ENCODE measurements around the gene DHTKD1. TPM values are rescaled to one million over a fixed set of nuclear protein-coding genes. Genes with fewer than 3 reads are reported as not detected.
A peak's percentile ranks its signal among the peaks of the same experiment; 100 is the strongest.

Gene DHTKD1
- polyA plus RNA-seq, 1 of the 3 experiments (the other 2 are of a cell fraction): 17.7 TPM

DNA sequence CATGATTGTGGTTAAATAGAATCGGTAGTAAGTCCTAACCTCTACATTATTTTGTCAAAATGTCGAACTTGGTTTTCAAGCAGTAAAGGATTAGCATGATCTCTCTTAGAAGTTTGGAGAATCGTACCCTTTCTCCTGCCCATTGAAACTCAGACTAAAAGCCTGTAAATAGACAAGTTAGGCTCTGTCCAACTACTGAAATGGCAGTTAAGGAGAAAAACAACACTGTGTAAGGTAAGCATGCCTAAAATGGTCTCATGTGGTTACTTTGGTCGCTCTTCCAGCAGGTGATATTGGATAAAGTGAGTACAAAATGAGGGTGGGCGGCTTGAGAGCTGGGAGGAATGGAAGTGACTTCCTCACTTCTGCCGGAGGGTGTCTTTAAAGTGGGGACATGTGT is 85.8 kb downstream of the DHTKD1 start:
- Histone ChIP-seq H3K27ac (ENCODE audit: low read depth in 2 of 2, low read length in 1 of 2) (peak overlapping the region in 1 of 2 experiments; percentile 58; a peak in 1 of 4 replicates), H4K20me1 (ENCODE audit: insufficient read depth) (no peaks in the 10 kb centered on the region), H3K36me3 (replicated peaks in 1 of 2; ENCODE audit: control insufficient read depth in 1 of 2, insufficient read depth in 2 of 2, low read length in 1 of 2) (peaks cover 37 to 42% of the 10 kb centered on the region in 2 experiments), H3K9me2 (no peaks in the 10 kb centered on the region), H3K9me3 (no peaks in the 10 kb centered on the region; the same call in 1 of the 2 replicates), H3K79me2 (ENCODE audit: insufficient read depth) (no peaks in the 10 kb centered on the region), H3K4me2 (no peak overlapping the region), H3K4me1 (ENCODE audit: control insufficient read depth in 1 of 2, insufficient read depth in 2 of 2, low read depth in 1 of 2, low read length in 1 of 2) (peaks cover 0 to 2% of the 10 kb centered on the region in 2 experiments; a peak in 2 of 4 replicates), H3K4me3 (ENCODE audit: low read depth in 2 of 2, low read length in 1 of 2) (no peak overlapping the region), H2AFZ (ENCODE audit: low read depth) (no peak overlapping the region), H3K9ac (no peak overlapping the region), H3F3A (replicated peaks; ENCODE audit: insufficient read depth) (no peaks in the 10 kb centered on the region), H3K27me3 (ENCODE audit: insufficient read depth) (no peaks in the 10 kb centered on the region)
- TF ChIP-seq, protein P1, sequence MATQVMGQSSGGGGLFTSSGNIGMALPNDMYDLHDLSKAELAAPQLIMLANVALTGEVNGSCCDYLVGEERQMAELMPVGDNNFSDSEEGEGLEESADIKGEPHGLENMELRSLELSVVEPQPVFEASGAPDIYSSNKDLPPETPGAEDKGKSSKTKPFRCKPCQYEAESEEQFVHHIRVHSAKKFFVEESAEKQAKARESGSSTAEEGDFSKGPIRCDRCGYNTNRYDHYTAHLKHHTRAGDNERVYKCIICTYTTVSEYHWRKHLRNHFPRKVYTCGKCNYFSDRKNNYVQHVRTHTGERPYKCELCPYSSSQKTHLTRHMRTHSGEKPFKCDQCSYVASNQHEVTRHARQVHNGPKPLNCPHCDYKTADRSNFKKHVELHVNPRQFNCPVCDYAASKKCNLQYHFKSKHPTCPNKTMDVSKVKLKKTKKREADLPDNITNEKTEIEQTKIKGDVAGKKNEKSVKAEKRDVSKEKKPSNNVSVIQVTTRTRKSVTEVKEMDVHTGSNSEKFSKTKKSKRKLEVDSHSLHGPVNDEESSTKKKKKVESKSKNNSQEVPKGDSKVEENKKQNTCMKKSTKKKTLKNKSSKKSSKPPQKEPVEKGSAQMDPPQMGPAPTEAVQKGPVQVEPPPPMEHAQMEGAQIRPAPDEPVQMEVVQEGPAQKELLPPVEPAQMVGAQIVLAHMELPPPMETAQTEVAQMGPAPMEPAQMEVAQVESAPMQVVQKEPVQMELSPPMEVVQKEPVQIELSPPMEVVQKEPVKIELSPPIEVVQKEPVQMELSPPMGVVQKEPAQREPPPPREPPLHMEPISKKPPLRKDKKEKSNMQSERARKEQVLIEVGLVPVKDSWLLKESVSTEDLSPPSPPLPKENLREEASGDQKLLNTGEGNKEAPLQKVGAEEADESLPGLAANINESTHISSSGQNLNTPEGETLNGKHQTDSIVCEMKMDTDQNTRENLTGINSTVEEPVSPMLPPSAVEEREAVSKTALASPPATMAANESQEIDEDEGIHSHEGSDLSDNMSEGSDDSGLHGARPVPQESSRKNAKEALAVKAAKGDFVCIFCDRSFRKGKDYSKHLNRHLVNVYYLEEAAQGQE (IDR thresholded peaks at IDR 0.05; ENCODE audit: low read depth, low read length): peak; percentile 64; the same call in 1 of the 2 replicates
- TF ChIP-seq RAD21 (IDR thresholded peaks at IDR 0.05; ENCODE audit: low read length) (no peak), MXI1 (IDR thresholded peaks at IDR 0.05; ENCODE audit: low read depth, low read length) (no peak), TEAD4 (IDR thresholded peaks at IDR 0.05; ENCODE audit: borderline replicate concordance, insufficient read depth) (no peak)
- TF ChIP-seq, protein P2, sequence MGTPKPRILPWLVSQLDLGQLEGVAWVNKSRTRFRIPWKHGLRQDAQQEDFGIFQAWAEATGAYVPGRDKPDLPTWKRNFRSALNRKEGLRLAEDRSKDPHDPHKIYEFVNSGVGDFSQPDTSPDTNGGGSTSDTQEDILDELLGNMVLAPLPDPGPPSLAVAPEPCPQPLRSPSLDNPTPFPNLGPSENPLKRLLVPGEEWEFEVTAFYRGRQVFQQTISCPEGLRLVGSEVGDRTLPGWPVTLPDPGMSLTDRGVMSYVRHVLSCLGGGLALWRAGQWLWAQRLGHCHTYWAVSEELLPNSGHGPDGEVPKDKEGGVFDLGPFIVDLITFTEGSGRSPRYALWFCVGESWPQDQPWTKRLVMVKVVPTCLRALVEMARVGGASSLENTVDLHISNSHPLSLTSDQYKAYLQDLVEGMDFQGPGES (IDR thresholded peaks at IDR 0.05; ENCODE audit: low read depth, low read length): no peak
- 78% methylated on average over 6 of the region's 6 CpGs for WGBS (ENCODE audit: low lambda C conversion rate)
- ChIA-PET POLR2A (no interaction called here), CTCF (no interaction called here)
- DNase-seq: no peak

DNA sequence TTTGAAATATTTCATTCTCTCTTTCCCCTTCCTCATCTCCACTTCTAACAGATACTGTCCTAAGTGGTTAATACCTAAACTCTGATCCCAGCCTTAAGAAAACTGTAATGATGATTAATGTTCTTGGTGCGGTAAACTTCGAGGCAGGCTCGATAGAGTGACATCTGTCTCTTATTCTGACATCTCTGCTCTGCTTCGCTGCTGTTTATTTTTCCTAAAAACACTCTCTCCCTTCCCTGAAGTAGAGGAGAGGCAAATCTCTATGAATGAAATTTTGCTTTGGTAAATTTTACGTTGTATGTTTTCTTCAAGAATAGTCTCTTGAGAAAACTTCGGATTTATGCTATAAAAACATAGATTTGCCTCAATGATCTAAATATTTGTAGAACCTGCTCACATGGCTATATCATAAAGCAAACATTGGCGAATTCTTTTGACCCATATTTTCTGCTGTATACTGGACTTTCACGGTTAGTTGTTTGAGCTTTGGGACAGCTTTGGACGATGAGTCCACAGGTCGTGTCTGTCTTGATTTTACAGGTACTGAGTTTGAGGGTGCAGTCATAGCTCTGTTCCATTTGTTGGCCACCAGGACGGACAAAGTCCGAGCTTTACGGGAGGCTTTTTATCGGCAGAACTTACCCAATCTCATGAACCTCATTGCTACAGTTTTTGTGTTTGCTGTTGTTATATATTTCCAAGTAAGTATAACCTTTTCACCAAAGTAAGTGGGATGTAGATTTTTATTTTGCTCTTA is 87.8 kb downstream of the DHTKD1 start:
- H3F3A ChIP-seq (replicated peaks; ENCODE audit: insufficient read depth): no peaks in the 10 kb centered on the region
- 94% methylated on average over 14 of the region's 14 CpGs for WGBS (ENCODE audit: low lambda C conversion rate)
- no peaks in the 10 kb centered on the region for H3K9me2 ChIP-seq
- ChIA-PET CTCF (no interaction called here), POLR2A (no interaction called here)
- peaks cover 42 to 43% of the 10 kb centered on the region in 2 experiments for H3K36me3 ChIP-seq (replicated peaks in 1 of 2; ENCODE audit: control insufficient read depth in 1 of 2, insufficient read depth in 2 of 2, low read length in 1 of 2)
- H2AFZ ChIP-seq (ENCODE audit: low read depth): no peak overlapping the region
- H3K4me3 ChIP-seq (ENCODE audit: low read depth in 2 of 2, low read length in 1 of 2): no peak overlapping the region
- H3K27ac ChIP-seq (ENCODE audit: low read depth in 2 of 2, low read length in 1 of 2): no peak overlapping the region
- TF ChIP-seq, protein P3, sequence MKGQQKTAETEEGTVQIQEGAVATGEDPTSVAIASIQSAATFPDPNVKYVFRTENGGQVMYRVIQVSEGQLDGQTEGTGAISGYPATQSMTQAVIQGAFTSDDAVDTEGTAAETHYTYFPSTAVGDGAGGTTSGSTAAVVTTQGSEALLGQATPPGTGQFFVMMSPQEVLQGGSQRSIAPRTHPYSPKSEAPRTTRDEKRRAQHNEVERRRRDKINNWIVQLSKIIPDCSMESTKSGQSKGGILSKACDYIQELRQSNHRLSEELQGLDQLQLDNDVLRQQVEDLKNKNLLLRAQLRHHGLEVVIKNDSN (IDR thresholded peaks at IDR 0.05; ENCODE audit: borderline replicate concordance, low read depth): no peak
- TF ChIP-seq CHD2 (IDR thresholded peaks at IDR 0.05; ENCODE audit: low read length, partially characterized antibody) (no peak), GABPA (IDR thresholded peaks at IDR 0.05; ENCODE audit: low read depth) (no peak)
- TF ChIP-seq, protein P4, sequence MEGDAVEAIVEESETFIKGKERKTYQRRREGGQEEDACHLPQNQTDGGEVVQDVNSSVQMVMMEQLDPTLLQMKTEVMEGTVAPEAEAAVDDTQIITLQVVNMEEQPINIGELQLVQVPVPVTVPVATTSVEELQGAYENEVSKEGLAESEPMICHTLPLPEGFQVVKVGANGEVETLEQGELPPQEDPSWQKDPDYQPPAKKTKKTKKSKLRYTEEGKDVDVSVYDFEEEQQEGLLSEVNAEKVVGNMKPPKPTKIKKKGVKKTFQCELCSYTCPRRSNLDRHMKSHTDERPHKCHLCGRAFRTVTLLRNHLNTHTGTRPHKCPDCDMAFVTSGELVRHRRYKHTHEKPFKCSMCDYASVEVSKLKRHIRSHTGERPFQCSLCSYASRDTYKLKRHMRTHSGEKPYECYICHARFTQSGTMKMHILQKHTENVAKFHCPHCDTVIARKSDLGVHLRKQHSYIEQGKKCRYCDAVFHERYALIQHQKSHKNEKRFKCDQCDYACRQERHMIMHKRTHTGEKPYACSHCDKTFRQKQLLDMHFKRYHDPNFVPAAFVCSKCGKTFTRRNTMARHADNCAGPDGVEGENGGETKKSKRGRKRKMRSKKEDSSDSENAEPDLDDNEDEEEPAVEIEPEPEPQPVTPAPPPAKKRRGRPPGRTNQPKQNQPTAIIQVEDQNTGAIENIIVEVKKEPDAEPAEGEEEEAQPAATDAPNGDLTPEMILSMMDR (IDR thresholded peaks at IDR 0.05): no peak
- TF ChIP-seq, protein P5, sequence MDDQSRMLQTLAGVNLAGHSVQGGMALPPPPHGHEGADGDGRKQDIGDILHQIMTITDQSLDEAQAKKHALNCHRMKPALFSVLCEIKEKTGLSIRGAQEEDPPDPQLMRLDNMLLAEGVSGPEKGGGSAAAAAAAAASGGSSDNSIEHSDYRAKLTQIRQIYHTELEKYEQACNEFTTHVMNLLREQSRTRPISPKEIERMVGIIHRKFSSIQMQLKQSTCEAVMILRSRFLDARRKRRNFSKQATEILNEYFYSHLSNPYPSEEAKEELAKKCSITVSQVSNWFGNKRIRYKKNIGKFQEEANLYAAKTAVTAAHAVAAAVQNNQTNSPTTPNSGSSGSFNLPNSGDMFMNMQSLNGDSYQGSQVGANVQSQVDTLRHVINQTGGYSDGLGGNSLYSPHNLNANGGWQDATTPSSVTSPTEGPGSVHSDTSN (IDR thresholded peaks at IDR 0.05): no peak
- no peaks in the 10 kb centered on the region for H3K27me3 ChIP-seq (ENCODE audit: insufficient read depth)
- peaks cover 0 to 2% of the 10 kb centered on the region in 2 experiments; a peak in 2 of 4 replicates for H3K4me1 ChIP-seq (ENCODE audit: control insufficient read depth in 1 of 2, insufficient read depth in 2 of 2, low read depth in 1 of 2, low read length in 1 of 2)
- H3K9me3 ChIP-seq: no peaks in the 10 kb centered on the region; the same call in 1 of the 2 replicates
- no peak overlapping the region for H3K4me2 ChIP-seq
- H4K20me1 ChIP-seq (ENCODE audit: insufficient read depth): no peaks in the 10 kb centered on the region
- DNase-seq: no peak
- H3K9ac ChIP-seq: no peak overlapping the region
- no peaks in the 10 kb centered on the region for H3K79me2 ChIP-seq (ENCODE audit: insufficient read depth)
